ENCODE results near the gene KRTAP25-1.

Gene KRTAP25-1

DNA sequence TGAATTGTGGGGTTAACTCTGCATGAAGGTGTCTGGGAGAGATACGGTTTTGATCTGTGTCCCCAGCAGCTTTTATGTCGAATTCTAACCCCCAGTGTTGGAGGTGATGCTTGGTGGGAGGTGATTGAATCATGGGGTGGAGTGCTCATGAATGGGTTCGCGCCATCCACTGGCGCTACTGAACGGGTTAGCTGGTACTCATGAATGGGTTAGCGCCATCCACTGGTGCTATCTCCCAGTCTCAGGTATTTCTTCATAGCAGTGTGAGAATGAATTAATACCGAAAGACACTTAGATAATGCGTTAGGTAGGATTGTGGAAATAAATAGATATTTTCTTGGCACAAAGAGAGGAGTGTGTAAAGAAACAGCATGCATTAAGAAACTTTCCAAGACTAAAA is 40.5 kb downstream of the KRTAP25-1 start:
- no peak for DNase-seq (ENCODE audit: low spot score)

DNA sequence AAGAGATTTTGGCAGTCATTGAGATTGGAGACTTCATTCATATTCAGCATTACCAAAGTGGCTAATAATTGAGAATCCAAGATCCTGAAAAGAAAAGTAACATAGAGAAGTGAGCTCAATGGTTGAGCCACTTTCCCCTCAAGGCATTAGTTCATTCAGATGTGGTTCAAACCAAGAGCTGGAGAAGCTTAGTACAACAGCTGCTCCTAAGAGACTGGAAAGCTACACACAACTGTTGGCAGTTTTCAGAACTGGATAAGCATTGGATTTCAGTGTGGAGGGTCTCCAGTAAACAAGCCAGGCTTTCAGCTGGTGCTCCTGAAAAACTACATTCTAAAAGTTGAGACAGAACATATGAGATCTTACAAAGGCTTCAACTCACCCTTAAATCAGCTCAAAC is 44.3 kb downstream of the KRTAP25-1 start:
- DNase-seq (ENCODE audit: low spot score): no peak

DNA sequence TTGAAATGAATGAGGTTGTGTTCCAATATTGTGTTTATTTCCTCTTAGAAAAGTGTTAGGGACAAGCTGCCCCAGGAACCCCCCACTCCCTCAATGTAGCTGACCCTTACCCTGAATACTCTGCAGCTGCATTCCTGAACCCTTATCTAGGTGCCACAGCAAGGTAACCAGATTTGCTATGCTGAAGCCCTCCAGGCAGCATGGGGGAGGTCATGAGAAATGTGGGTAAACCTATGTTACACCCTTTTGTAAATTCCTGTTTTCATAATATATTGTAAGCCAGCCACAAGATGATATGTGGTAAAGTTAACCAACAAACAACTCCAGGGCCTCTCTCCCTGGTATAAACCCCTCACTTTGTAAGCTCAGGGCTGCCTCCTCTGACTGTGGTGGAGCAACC is 45.6 kb downstream of the KRTAP25-1 start:
- no peak for DNase-seq (ENCODE audit: low spot score)

DNA sequence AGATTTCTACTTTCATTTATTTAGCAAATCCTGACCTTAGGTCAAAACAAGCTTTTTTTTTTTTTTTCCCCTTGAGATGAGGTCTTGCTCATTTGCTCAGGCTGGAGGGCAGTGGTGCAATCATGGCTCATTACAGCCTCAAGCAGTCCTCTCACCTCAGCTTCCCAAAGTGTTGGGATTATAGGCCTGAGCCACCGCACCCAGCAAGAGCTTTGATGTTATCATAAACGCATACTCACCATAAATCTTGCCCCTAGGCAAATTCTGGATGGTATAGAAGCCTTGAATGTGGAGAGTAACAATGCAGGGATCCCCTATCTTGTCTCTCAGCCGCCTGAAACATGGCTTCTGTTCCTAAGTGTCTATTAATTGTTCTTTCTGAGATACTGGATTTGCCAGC is 48.7 kb downstream of the KRTAP25-1 start:
- DNase-seq (ENCODE audit: low spot score): no peak
